ENCODE data around the gene RRP9.

The RRP9 gene

GRCh38 chr3:51948016-51948580 is 6.4 kb upstream of the RRP9 start:
- TF ChIP-seq EGR1 (IDR thresholded peaks at IDR 0.05) (no peak), TCF12 (IDR thresholded peaks at IDR 0.05; ENCODE audit: low read depth) (no peak), CEBPB (IDR thresholded peaks at IDR 0.05) (no peak), USF1 (IDR thresholded peaks at IDR 0.05) (no peak), FOXM1 (IDR thresholded peaks at IDR 0.05; ENCODE audit: borderline replicate concordance, low read depth) (no peak), TEAD4 (IDR thresholded peaks at IDR 0.05) (no peak), YY1 (IDR thresholded peaks at IDR 0.05; ENCODE audit: low read depth) (no peak), TAF1 (IDR thresholded peaks at IDR 0.05; ENCODE audit: low read depth) (no peak), RAD21 (IDR thresholded peaks at IDR 0.05; ENCODE audit: low read depth) (no peak), ZBTB7A (IDR thresholded peaks at IDR 0.05; ENCODE audit: low read depth) (no peak), CREB1 (IDR thresholded peaks at IDR 0.05; ENCODE audit: low read depth) (no peak), EP300 (IDR thresholded peaks at IDR 0.05; ENCODE audit: borderline replicate concordance) (no peak)
- TF ChIP-seq, protein P1, sequence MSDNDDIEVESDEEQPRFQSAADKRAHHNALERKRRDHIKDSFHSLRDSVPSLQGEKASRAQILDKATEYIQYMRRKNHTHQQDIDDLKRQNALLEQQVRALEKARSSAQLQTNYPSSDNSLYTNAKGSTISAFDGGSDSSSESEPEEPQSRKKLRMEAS (IDR thresholded peaks at IDR 0.05): no peak
- TF ChIP-seq, protein P2, sequence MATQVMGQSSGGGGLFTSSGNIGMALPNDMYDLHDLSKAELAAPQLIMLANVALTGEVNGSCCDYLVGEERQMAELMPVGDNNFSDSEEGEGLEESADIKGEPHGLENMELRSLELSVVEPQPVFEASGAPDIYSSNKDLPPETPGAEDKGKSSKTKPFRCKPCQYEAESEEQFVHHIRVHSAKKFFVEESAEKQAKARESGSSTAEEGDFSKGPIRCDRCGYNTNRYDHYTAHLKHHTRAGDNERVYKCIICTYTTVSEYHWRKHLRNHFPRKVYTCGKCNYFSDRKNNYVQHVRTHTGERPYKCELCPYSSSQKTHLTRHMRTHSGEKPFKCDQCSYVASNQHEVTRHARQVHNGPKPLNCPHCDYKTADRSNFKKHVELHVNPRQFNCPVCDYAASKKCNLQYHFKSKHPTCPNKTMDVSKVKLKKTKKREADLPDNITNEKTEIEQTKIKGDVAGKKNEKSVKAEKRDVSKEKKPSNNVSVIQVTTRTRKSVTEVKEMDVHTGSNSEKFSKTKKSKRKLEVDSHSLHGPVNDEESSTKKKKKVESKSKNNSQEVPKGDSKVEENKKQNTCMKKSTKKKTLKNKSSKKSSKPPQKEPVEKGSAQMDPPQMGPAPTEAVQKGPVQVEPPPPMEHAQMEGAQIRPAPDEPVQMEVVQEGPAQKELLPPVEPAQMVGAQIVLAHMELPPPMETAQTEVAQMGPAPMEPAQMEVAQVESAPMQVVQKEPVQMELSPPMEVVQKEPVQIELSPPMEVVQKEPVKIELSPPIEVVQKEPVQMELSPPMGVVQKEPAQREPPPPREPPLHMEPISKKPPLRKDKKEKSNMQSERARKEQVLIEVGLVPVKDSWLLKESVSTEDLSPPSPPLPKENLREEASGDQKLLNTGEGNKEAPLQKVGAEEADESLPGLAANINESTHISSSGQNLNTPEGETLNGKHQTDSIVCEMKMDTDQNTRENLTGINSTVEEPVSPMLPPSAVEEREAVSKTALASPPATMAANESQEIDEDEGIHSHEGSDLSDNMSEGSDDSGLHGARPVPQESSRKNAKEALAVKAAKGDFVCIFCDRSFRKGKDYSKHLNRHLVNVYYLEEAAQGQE (IDR thresholded peaks at IDR 0.05; ENCODE audit: low read depth): no peak

- no peak for TF ChIP-seq TCF12 (IDR thresholded peaks at IDR 0.05; ENCODE audit: low read depth)
- TF ChIP-seq EP300 (IDR thresholded peaks at IDR 0.05; ENCODE audit: borderline replicate concordance): no peak
- TF ChIP-seq FOXM1 (IDR thresholded peaks at IDR 0.05; ENCODE audit: borderline replicate concordance, low read depth): no peak
- TF ChIP-seq ZBTB7A (IDR thresholded peaks at IDR 0.05; ENCODE audit: low read depth): no peak
- TF ChIP-seq NFIC (IDR thresholded peaks at IDR 0.05): no peak
- TF ChIP-seq, protein P2 (IDR thresholded peaks at IDR 0.05; ENCODE audit: low read depth): no peak
- TF ChIP-seq TEAD4 (IDR thresholded peaks at IDR 0.05): no peak
- no peak for TF ChIP-seq CREB1 (IDR thresholded peaks at IDR 0.05; ENCODE audit: low read depth)
These were observed 5.7 kb upstream of the RRP9 start for GRCh38 chr3:51947215-51947900.

DNA sequence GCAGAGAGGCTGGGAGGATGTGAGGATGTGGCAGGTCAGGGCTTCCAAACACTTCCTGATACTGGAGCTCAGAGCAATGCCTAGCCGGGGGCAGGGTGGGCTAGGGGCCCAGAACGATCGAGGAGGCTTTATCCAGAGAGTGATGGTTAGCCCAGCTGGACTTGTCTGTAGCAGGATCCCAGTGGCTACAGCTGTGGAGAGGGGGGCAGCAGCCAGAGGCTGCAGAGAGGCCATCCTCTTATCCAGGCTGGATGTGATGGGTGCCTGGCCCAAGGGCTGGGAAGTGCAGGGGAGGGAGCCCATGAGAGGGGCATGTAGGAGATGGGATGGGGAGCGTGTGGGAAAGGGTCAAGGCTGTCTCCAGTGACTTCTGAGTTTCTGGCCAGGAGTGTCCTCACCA is 5.1 kb upstream of the RRP9 start:
- TF ChIP-seq, protein P1 (IDR thresholded peaks at IDR 0.05): no peak
- no peak for TF ChIP-seq TEAD4 (IDR thresholded peaks at IDR 0.05)
- TF ChIP-seq CREB1 (IDR thresholded peaks at IDR 0.05; ENCODE audit: low read depth): no peak
- TF ChIP-seq TCF12 (IDR thresholded peaks at IDR 0.05; ENCODE audit: low read depth): no peak
- TF ChIP-seq CEBPB (IDR thresholded peaks at IDR 0.05): no peak

DNA sequence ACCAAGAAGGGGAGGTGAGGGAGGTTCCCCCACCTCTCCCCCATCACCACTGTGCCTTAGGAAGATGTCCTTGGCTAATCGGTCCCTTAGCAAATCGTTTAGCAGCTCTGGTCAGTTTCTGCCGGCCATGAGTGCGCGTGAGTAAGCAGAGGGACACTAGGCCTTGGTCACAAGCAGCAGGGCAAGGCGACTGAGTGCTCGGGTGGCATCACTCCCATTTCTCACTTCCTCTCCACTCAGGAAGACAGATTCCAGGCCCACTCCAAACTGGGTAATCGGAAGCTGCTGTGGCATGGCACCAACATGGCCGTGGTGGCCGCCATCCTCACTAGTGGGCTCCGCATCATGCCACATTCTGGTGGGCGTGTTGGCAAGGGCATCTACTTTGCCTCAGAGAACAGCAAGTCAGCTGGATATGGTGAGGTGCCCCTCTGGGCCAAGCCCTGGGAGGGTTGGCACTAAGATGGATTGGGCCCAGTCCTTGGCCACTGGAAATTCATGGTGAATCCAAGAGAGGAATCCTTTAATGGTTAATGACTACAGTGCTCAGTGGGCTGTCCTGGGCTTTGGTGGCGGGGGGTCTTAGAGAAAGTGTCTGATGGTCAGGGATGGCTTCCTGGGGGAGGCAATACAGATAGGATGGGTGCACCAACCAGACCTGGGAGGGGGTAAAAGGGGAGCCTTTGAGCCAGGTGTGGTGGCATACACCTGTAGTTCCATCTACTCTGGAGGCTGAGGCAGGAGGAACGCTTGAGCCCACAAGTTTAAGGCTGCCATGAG is 4.4 kb upstream of the RRP9 start:
- TF ChIP-seq ZBTB7A (IDR thresholded peaks at IDR 0.05; ENCODE audit: low read depth): no peak
- no peak for TF ChIP-seq TEAD4 (IDR thresholded peaks at IDR 0.05)
- TF ChIP-seq YY1 (IDR thresholded peaks at IDR 0.05; ENCODE audit: low read depth): no peak
- TF ChIP-seq, protein P2 (IDR thresholded peaks at IDR 0.05; ENCODE audit: low read depth): no peak
